ENCODE data around the gene NLGN2. TPM values are rescaled to one million over a fixed set of nuclear protein-coding genes. Genes with fewer than 3 reads are reported as not detected.

The NLGN2 gene
- total and polyA plus RNA-seq, 2 of the 8 experiments (the other 6 are each of a cell fraction or from before 2014, with no cell fraction given), result 21.2 to 62.8 TPM

DNA sequence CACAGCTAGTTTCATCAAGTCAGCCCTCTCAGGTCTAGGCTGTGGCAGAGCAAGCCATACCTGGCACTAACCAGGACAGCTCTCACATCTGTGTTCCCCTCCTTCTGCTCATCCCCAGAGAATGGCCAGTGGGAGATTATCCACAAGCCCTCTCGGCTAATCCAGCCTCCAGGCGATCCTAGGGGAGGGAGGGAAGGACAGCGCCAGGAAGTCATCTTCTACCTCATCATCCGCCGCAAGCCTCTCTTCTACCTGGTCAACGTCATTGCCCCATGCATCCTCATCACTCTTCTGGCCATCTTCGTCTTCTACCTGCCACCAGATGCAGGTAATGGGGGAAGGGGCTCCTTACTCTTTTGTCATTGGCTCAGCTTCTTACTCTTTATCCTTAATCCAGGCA lies 40.8 kb downstream of the NLGN2 start (continued):
- TF ChIP-seq, protein P1, sequence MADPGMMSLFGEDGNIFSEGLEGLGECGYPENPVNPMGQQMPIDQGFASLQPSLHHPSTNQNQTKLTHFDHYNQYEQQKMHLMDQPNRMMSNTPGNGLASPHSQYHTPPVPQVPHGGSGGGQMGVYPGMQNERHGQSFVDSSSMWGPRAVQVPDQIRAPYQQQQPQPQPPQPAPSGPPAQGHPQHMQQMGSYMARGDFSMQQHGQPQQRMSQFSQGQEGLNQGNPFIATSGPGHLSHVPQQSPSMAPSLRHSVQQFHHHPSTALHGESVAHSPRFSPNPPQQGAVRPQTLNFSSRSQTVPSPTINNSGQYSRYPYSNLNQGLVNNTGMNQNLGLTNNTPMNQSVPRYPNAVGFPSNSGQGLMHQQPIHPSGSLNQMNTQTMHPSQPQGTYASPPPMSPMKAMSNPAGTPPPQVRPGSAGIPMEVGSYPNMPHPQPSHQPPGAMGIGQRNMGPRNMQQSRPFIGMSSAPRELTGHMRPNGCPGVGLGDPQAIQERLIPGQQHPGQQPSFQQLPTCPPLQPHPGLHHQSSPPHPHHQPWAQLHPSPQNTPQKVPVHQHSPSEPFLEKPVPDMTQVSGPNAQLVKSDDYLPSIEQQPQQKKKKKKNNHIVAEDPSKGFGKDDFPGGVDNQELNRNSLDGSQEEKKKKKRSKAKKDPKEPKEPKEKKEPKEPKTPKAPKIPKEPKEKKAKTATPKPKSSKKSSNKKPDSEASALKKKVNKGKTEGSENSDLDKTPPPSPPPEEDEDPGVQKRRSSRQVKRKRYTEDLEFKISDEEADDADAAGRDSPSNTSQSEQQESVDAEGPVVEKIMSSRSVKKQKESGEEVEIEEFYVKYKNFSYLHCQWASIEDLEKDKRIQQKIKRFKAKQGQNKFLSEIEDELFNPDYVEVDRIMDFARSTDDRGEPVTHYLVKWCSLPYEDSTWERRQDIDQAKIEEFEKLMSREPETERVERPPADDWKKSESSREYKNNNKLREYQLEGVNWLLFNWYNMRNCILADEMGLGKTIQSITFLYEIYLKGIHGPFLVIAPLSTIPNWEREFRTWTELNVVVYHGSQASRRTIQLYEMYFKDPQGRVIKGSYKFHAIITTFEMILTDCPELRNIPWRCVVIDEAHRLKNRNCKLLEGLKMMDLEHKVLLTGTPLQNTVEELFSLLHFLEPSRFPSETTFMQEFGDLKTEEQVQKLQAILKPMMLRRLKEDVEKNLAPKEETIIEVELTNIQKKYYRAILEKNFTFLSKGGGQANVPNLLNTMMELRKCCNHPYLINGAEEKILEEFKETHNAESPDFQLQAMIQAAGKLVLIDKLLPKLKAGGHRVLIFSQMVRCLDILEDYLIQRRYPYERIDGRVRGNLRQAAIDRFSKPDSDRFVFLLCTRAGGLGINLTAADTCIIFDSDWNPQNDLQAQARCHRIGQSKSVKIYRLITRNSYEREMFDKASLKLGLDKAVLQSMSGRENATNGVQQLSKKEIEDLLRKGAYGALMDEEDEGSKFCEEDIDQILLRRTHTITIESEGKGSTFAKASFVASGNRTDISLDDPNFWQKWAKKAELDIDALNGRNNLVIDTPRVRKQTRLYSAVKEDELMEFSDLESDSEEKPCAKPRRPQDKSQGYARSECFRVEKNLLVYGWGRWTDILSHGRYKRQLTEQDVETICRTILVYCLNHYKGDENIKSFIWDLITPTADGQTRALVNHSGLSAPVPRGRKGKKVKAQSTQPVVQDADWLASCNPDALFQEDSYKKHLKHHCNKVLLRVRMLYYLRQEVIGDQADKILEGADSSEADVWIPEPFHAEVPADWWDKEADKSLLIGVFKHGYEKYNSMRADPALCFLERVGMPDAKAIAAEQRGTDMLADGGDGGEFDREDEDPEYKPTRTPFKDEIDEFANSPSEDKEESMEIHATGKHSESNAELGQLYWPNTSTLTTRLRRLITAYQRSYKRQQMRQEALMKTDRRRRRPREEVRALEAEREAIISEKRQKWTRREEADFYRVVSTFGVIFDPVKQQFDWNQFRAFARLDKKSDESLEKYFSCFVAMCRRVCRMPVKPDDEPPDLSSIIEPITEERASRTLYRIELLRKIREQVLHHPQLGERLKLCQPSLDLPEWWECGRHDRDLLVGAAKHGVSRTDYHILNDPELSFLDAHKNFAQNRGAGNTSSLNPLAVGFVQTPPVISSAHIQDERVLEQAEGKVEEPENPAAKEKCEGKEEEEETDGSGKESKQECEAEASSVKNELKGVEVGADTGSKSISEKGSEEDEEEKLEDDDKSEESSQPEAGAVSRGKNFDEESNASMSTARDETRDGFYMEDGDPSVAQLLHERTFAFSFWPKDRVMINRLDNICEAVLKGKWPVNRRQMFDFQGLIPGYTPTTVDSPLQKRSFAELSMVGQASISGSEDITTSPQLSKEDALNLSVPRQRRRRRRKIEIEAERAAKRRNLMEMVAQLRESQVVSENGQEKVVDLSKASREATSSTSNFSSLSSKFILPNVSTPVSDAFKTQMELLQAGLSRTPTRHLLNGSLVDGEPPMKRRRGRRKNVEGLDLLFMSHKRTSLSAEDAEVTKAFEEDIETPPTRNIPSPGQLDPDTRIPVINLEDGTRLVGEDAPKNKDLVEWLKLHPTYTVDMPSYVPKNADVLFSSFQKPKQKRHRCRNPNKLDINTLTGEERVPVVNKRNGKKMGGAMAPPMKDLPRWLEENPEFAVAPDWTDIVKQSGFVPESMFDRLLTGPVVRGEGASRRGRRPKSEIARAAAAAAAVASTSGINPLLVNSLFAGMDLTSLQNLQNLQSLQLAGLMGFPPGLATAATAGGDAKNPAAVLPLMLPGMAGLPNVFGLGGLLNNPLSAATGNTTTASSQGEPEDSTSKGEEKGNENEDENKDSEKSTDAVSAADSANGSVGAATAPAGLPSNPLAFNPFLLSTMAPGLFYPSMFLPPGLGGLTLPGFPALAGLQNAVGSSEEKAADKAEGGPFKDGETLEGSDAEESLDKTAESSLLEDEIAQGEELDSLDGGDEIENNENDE (IDR thresholded peaks at IDR 0.05; ENCODE audit: insufficient replicate concordance, low read length), result no peak
- TF ChIP-seq POU5F1 (IDR thresholded peaks at IDR 0.05; ENCODE audit: low read depth, low read length) (no peak), TCF12 (IDR thresholded peaks at IDR 0.05; ENCODE audit: low read depth, low read length) (no peak), RBBP5 (IDR thresholded peaks at IDR 0.05; ENCODE audit: borderline replicate concordance, low read depth, low read length) (no peak), NANOG (IDR thresholded peaks at IDR 0.05; ENCODE audit: insufficient read depth, low read depth, low read length, poor library complexity, severe bottlenecking) (no peak), GABPA (IDR thresholded peaks at IDR 0.05; ENCODE audit: borderline replicate concordance, insufficient read depth, low read length) (no peak), POLR2AphosphoS5 (IDR thresholded peaks at IDR 0.05; ENCODE audit: low read depth, low read length) (no peak), SP4 (IDR thresholded peaks at IDR 0.05; ENCODE audit: low read length) (no peak), FOSL1 (IDR thresholded peaks at IDR 0.05; ENCODE audit: insufficient read depth, low read depth, low read length) (no peak), NRF1 (IDR thresholded peaks at IDR 0.05; ENCODE audit: low read depth, low read length) (no peak), HDAC2 (IDR thresholded peaks at IDR 0.05; ENCODE audit: borderline replicate concordance in 1 of 2, low read depth in 2 of 2, low read length in 2 of 2) (no peak)
